ENCODE data around the gene UQCC2. TPM values are rescaled to one million over a fixed set of nuclear protein-coding genes. Genes with fewer than 3 reads are reported as not detected.
A peak's percentile ranks its signal among the peaks of the same experiment; 100 is the strongest.

Gene UQCC2
- total RNA-seq, 1 donor from 2014 or later: 34.9 TPM

GRCh38 chr6:33744895-33745546, 33.5 kb upstream of the UQCC2 start:
- ATAC-seq (no peak), DNase-seq (ENCODE audit: low spot score) (no peak)

GRCh38 chr6:33744001-33744848, 32.7 kb upstream of the UQCC2 start:
- peak; percentile 66 for ATAC-seq

GRCh38 chr6:33742837-33743236, 31.3 kb upstream of the UQCC2 start:
- DNase-seq (ENCODE audit: low spot score): no peak
- no peak for ATAC-seq

More at GRCh38 chr6:33744001-33744848, 32.7 kb upstream of the UQCC2 start:
- DNase-seq (ENCODE audit: low spot score): peak; percentile 79

GRCh38 chr6:33742092-33742491, 30.6 kb upstream of the UQCC2 start:
- DNase-seq (ENCODE audit: low spot score): no peak
- ATAC-seq: no peak

GRCh38 chr6:33740794-33741193, 29.3 kb upstream of the UQCC2 start:
- ATAC-seq (no peak), DNase-seq (ENCODE audit: low spot score) (no peak)

GRCh38 chr6:33740204-33740608, 28.7 kb upstream of the UQCC2 start:
- DNase-seq (ENCODE audit: low spot score) (peak; percentile 94), ATAC-seq (peak; percentile 65)

GRCh38 chr6:33739571-33739970, 28.1 kb upstream of the UQCC2 start:
- peak; percentile 60 for ATAC-seq
- peak; percentile 90 for DNase-seq (ENCODE audit: low spot score)

GRCh38 chr6:33738879-33739278, 27.4 kb upstream of the UQCC2 start:
- no peak for ATAC-seq
- DNase-seq (ENCODE audit: low spot score): no peak

GRCh38 chr6:33738153-33738552, 26.7 kb upstream of the UQCC2 start:
- ATAC-seq: peak; percentile 52
- DNase-seq (ENCODE audit: low spot score): peak; percentile 79

- DNase-seq (ENCODE audit: low spot score) (peak; percentile 73), ATAC-seq (peak; percentile 59)
Measured at GRCh38 chr6:33737267-33738026, 25.9 kb upstream of the UQCC2 start.

GRCh38 chr6:33735216-33735615, 23.7 kb upstream of the UQCC2 start:
- DNase-seq (ENCODE audit: low spot score) (no peak), ATAC-seq (no peak)

- DNase-seq (ENCODE audit: low spot score) (no peak), ATAC-seq (no peak)
Measured at GRCh38 chr6:33733709-33734007, 22.2 kb upstream of the UQCC2 start.

GRCh38 chr6:33732817-33733708, 21.6 kb upstream of the UQCC2 start:
- DNase-seq (ENCODE audit: low spot score): no peak

GRCh38 chr6:33732385-33732784, 20.9 kb upstream of the UQCC2 start:
- DNase-seq (ENCODE audit: low spot score): no peak
- peak; percentile 1 for ATAC-seq

More at GRCh38 chr6:33732817-33733708, 21.6 kb upstream of the UQCC2 start:
- no peak for ATAC-seq

- DNase-seq (ENCODE audit: low spot score) (peak; percentile 89), ATAC-seq (peak; percentile 80)
Measured at GRCh38 chr6:33731751-33732282, 20.3 kb upstream of the UQCC2 start.

GRCh38 chr6:33731035-33731434, 19.5 kb upstream of the UQCC2 start:
- no peak for DNase-seq (ENCODE audit: low spot score)
- no peak for ATAC-seq

GRCh38 chr6:33730611-33731010, 19.1 kb upstream of the UQCC2 start:
- DNase-seq (ENCODE audit: low spot score): no peak
- no peak for ATAC-seq

- ATAC-seq: no peak
- no peak for DNase-seq (ENCODE audit: low spot score)
Measured at GRCh38 chr6:33729059-33729458, 17.6 kb upstream of the UQCC2 start.

- ATAC-seq (peak; percentile 29), DNase-seq (ENCODE audit: low spot score) (peak; percentile 60)
Measured at GRCh38 chr6:33728438-33728837, 16.9 kb upstream of the UQCC2 start.

- ATAC-seq (peak; percentile 77), DNase-seq (ENCODE audit: low spot score) (peak; percentile 93)
Measured at GRCh38 chr6:33727932-33728331, 16.4 kb upstream of the UQCC2 start.

Measured in left lobe of liver (tissue), 2 donors.